B cell (primary cell): ENCODE measurements around the gene ITPK1. TPM values are rescaled to one million over a fixed set of nuclear protein-coding genes. Genes with fewer than 3 reads are reported as not detected.
A peak's percentile ranks its signal among the peaks of the same experiment; 100 is the strongest.
"Not testable (repeated sequence)": the region's sequence is repeated elsewhere in the genome, so short reads cannot be mapped to it uniquely, and the experiment has no call there.

Experiments used
- ATAC-seq: fragments of 200-7000 bp; cut with Tn5 transposase; one replicate; pipeline ENCODE4 v1.10.0; 2021; ENCODE audit warnings: low read depth, mild to moderate bottlenecking, moderate number of reproducible peaks, moderate library complexity
- CTCF ChIA-PET: fragments of 350-600 bp; sonication (Branson Sonifier 250); formaldehyde crosslinking; loops from one replicate; lab custom pipeline; 2021; ENCODE audit warnings: antibody characterized with exemption, inconsistent platforms; lab: Charles Lee
- POLR2A ChIA-PET: fragments of 350-600 bp; sonication (Branson Sonifier 250); formaldehyde crosslinking; loops from one replicate; lab custom pipeline; 2021; ENCODE audit warnings: antibody characterized with exemption; lab: Charles Lee
- DNase-seq: peaks from one replicate; pipeline ENCODE4 v3.0.0; 2013
- H2AFZ ChIP-seq: 2 replicates; pipeline ENCODE4 v1.6.1; 2012; ENCODE audit warnings: mild to moderate bottlenecking, low read depth, low read length; ENCODE audit not compliant: insufficient read depth, poor library complexity, severe bottlenecking
- H3K27ac ChIP-seq, 2 donors: 1 replicate in 1 of 2; 2 replicates in 1 of 2; pipeline ENCODE4 v1.5.1; 2012 to 2013; ENCODE audit warnings: low read length in 2 of 2, mild to moderate bottlenecking in 2 of 2, moderate library complexity in 1 of 2
- H3K27me3 ChIP-seq, 4 experiments: fragments of 200-600 bp in 1 of 4; sonication (generic) in 1 of 4; replicated peaks in 1 of 4; 1 replicate in 2 of 4; 2 replicates in 2 of 4; pipeline versions ENCODE4 v1.6.1 to v1.7.0; 2013 to 2016; ENCODE audit warnings: low read length in 3 of 4, mild to moderate bottlenecking in 2 of 4, mixed read lengths in 1 of 4, moderate library complexity in 1 of 4; ENCODE audit not compliant: insufficient read depth in 4 of 4, control insufficient read depth in 3 of 4; ENCODE audit errors: control extremely low read depth in 1 of 4
- H3K36me3 ChIP-seq, 2 experiments: replicated peaks in 1 of 2; 1 replicate in 1 of 2; 2 replicates in 1 of 2; pipeline versions ENCODE4 v1.6.1 to v1.7.1; 2013; ENCODE audit warnings: low read length in 1 of 2; ENCODE audit not compliant: insufficient read depth in 2 of 2, control insufficient read depth in 1 of 2; ENCODE audit errors: control extremely low read depth in 1 of 2, extremely low read depth in 1 of 2
- H3K4me1 ChIP-seq, 2 donors: fragments of 200-600 bp in 1 of 2; sonication (generic) in 1 of 2; 1 replicate in 1 of 2; 2 replicates in 1 of 2; pipeline versions ENCODE4 v1.5.1 to v1.6.1; 2013 to 2017; ENCODE audit warnings: low read length in 2 of 2; ENCODE audit not compliant: control insufficient read depth in 2 of 2, insufficient read depth in 2 of 2
- H3K4me2 ChIP-seq: replicated peaks from 2 replicates; pipeline ENCODE3; 2012; ENCODE audit warnings: mild to moderate bottlenecking, low read depth, low read length; ENCODE audit not compliant: poor library complexity, severe bottlenecking
- H3K4me3 ChIP-seq, 5 experiments: fragments of 200-600 bp in 1 of 5; sonication (generic) in 1 of 5; 1 replicate in 3 of 5; 2 replicates in 2 of 5; pipeline versions ENCODE4 v1.5.1 to v1.7.0; 2011 to 2016; ENCODE audit warnings: low read length in 4 of 5, mild to moderate bottlenecking in 4 of 5, low read depth in 2 of 5, control low read depth in 1 of 5, moderate library complexity in 1 of 5; ENCODE audit not compliant: insufficient read depth in 1 of 5; ENCODE audit errors: control extremely low read depth in 1 of 5, extremely low read depth in 1 of 5
- H3K79me2 ChIP-seq: fragments of 200-600 bp; sonication (generic); one replicate; pipeline ENCODE4 v1.6.0; 2016; ENCODE audit warnings: low read length; ENCODE audit not compliant: control insufficient read depth, insufficient read depth
- H3K9ac ChIP-seq: fragments of 200-600 bp; sonication (generic); 2 replicates; pipeline ENCODE4 v1.6.1; 2017; ENCODE audit warnings: mild to moderate bottlenecking, low read length, moderate library complexity
- H3K9me3 ChIP-seq, 3 donors: one replicate each; pipeline versions ENCODE4 v1.6.1 to v1.7.1; 2013; ENCODE audit warnings: low read length in 2 of 3; ENCODE audit not compliant: control insufficient read depth in 2 of 3, insufficient read depth in 1 of 3; ENCODE audit errors: control extremely low read depth in 1 of 3
- H4K20me1 ChIP-seq: 2 replicates; pipeline ENCODE4 v1.6.0; 2012; ENCODE audit warnings: mild to moderate bottlenecking, low read length; ENCODE audit not compliant: insufficient read depth, control insufficient read depth, poor library complexity, severe bottlenecking
- H3K27ac Mint-ChIP-seq: one replicate; pipeline ENCODE4 v1.8.0; 2021; ENCODE audit warnings: mixed read lengths
- H3K27me3 Mint-ChIP-seq: one replicate; pipeline ENCODE4 v1.8.0; 2021; ENCODE audit warnings: mixed read lengths
- H3K4me1 Mint-ChIP-seq: one replicate; pipeline ENCODE4 v1.8.0; 2021; ENCODE audit warnings: mixed read lengths
- H3K4me3 Mint-ChIP-seq: one replicate; pipeline ENCODE4 v1.8.0; 2021; ENCODE audit warnings: mixed read lengths
- H3K9me3 Mint-ChIP-seq: one replicate; pipeline ENCODE4 v1.8.0; 2022; ENCODE audit warnings: mixed read lengths; ENCODE audit not compliant: insufficient read depth
- CTCF ChIP-seq: fragments of 200-600 bp; IDR thresholded peaks from one replicate; pipeline ENCODE4 v1.8.0; 2022; ENCODE audit warnings: antibody characterized with exemption, mild to moderate bottlenecking
- EZH2 ChIP-seq: IDR thresholded peaks from 2 replicates; pipeline ENCODE4 v1.6.1; 2012; ENCODE audit warnings: borderline replicate concordance, low read depth, mild to moderate bottlenecking, moderate library complexity, low read length; ENCODE audit not compliant: insufficient read depth, poor library complexity, severe bottlenecking
- WGBS: methylation state at CpG from one replicate; pipeline ENCODE4 v1.1.5; 2013; ENCODE audit warnings: missing lambda C conversion rate; ENCODE audit not compliant: insufficient coverage; 5-methylcytosine and 5-hydroxymethylcytosine counted together
- intact Hi-C: fragments of 100-400 bp; cut with micrococcal nuclease; formaldehyde crosslinking; loops from one replicate; pipeline ENCODE4 v1.10.0; 2022
- polyA plus RNA-seq: library from polyadenylated mRNA; depleted of rRNA; stranded (reverse); fragments of >200 nt; gene quantifications from 2 replicates; pipeline ENCODE4 v1.2.3, GENCODE V29; 2012
- total RNA-seq, 2 donors: library from RNA; stranded (reverse); fragments of 120-200 nt in 1 of 2; gene quantifications; 1 replicate in 1 of 2; 2 replicates in 1 of 2; pipeline versions ENCODE4 v1.2.3 to v1.2.4, GENCODE V29; 2013 to 2022

Gene ITPK1
- total and polyA plus RNA-seq, 2 donors (not counting 1 experiment from before 2014, with no cell fraction given): 46.0 to 46.9 TPM

- ATAC-seq: no peak
- 42% methylated on average over 13 of the region's 15 CpGs for WGBS
These were observed 2.6 kb downstream of the ITPK1 start for GRCh38 chr14:93112891-93113677.

GRCh38 chr14:93111541-93111940 lies 4.2 kb downstream of the ITPK1 start:
- ATAC-seq, H3K4me2 ChIP-seq, H3K9me3 Mint-ChIP-seq, H3K36me3 ChIP-seq, H3K27ac ChIP-seq, DNase-seq, H3K9me3 ChIP-seq, H3K4me3 Mint-ChIP-seq, H3K4me3 ChIP-seq, H3K9ac ChIP-seq, H3K27me3 Mint-ChIP-seq, H2AFZ ChIP-seq, H3K27me3 ChIP-seq, H3K27ac Mint-ChIP-seq, POLR2A ChIA-PET: not testable (repeated sequence)
- CTCF ChIA-PET: interaction anchor here (0.8 to 5.2 kb wide), 7 partner anchors 9 to 158 kb away, joined by 3 to 78 read pairs (median 8); partner anchors contain the start of gene GON7
- peaks cover 57% of the 10 kb centered on the region for H3K4me1 Mint-ChIP-seq
- 11% methylated on average over 1 of the region's 8 CpGs for WGBS
- H3K4me1 ChIP-seq: peaks cover 46 to 57% of the 10 kb centered on the region in 2 donors
- intact Hi-C loops: loop anchor here (5.0 kb wide), 1 partner anchor 431 kb away; no protein-coding TSS in a partner anchor
- H4K20me1 ChIP-seq: peaks cover 28% of the 10 kb centered on the region
- peaks cover 71% of the 10 kb centered on the region for H3K79me2 ChIP-seq

More at GRCh38 chr14:93112891-93113677, 2.6 kb downstream of the ITPK1 start:
- peak overlapping the region; percentile 41 for H2AFZ ChIP-seq
- POLR2A ChIA-PET: interaction anchor here (0.6 to 1.1 kb wide), 2 partner anchors 19 to 47 kb away, joined by 4 to 8 read pairs; no protein-coding TSS in a partner anchor
- H3K27me3 ChIP-seq: no peaks in the 10 kb centered on the region
- peaks cover 55% of the 10 kb centered on the region for H3K79me2 ChIP-seq
- intact Hi-C loops: loop anchor here (1.0 to 5.0 kb wide), 5 partner anchors 10 to 429 kb away; no protein-coding TSS in a partner anchor
- peaks cover 45 to 50% of the 10 kb centered on the region in 2 donors for H3K4me1 ChIP-seq
- CTCF ChIA-PET: interaction anchor here (0.7 to 5.2 kb wide), 41 partner anchors 8 to 855 kb away, joined by 3 to 78 read pairs (median 7); partner anchors contain the start of genes GON7, LYSET, MOAP1 and UBR7
- peaks cover 50% of the 10 kb centered on the region for H3K4me1 Mint-ChIP-seq
- TF ChIP-seq EZH2 (no peak), CTCF (peak; percentile 86)
- peak overlapping the region in 1 of 2 donors; percentile 55 for H3K27ac ChIP-seq
- no peaks in the 10 kb centered on the region for H3K36me3 ChIP-seq
- H3K9me3 ChIP-seq: no peaks in the 10 kb centered on the region
- peaks cover 24% of the 10 kb centered on the region for H4K20me1 ChIP-seq
- peak overlapping the region in 4 of 5 experiments; percentile 15 to 89 (median 54) for H3K4me3 ChIP-seq
- H3K9ac ChIP-seq: peak overlapping the region; percentile 22
- H3K9me3 Mint-ChIP-seq: no peaks in the 10 kb centered on the region
- H3K27ac Mint-ChIP-seq: peak overlapping the region; percentile 89
- H3K4me2 ChIP-seq: peak overlapping the region; percentile 100
- peak; percentile 82 for DNase-seq
- H3K4me3 Mint-ChIP-seq: peak overlapping the region; percentile 92
- no peaks in the 10 kb centered on the region for H3K27me3 Mint-ChIP-seq
